NT2/D1 (cell line): ENCODE results near the gene ACOXL.

Source experiments
- SUZ12 ChIP-seq: IDR thresholded peaks from 2 replicates; pipeline ENCODE4 v1.6.1; 2011; ENCODE audit not compliant: insufficient read length, insufficient read depth; ENCODE audit errors: extremely low read depth
- YY1 ChIP-seq: IDR thresholded peaks from 2 replicates; pipeline ENCODE4 v1.6.1; 2011; ENCODE audit not compliant: insufficient read length, insufficient read depth
- ZNF274 ChIP-seq: IDR thresholded peaks from 2 replicates; pipeline ENCODE4 v1.6.1; 2011; ENCODE audit warnings: mild to moderate bottlenecking, low read depth, low read length

DNA sequence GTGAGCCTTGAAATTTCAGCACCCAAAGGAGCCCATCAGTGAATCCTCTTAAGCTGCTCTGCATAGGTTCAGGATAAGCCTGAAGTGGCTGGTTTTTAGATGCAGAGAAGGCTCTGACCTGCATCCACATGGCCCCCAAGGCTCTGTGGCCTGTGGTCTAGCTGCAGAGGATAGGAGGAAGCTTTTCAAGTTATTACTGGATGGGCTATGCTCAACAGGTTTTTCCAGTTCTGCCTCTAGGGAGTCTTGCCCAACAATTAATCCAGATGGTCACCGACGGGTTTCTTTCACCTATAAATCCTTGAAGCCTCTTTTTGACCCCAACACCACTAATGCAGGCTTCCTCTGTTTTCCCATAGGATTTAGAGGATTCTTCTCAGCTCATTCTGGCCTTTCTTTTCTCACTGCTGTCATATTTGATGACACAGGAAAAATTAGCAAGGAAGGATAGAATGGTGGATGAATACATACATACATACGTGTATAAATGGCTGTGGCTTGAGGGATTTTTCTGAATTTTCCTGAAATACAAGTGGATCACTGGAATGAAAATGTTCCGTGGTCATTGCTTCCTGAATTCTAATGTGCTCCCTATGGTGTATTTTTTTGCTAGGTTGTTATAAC, 336.2 kb downstream of the ACOXL start:
- TF ChIP-seq YY1 (no peak), ZNF274 (no peak), SUZ12 (no peak)
